ENCODE results near the gene SLC28A1. TPM values are rescaled to one million over a fixed set of nuclear protein-coding genes. Genes with fewer than 3 reads are reported as not detected.

The SLC28A1 gene
- total and polyA plus RNA-seq, 2 of the 4 experiments (the other 2 are of a cell fraction): not detected

GRCh38 chr15:84880007-84880406, 4.5 kb upstream of the SLC28A1 start:
- H3K27ac ChIP-seq (ENCODE audit: insufficient read depth, low read length): no peak overlapping the region
- H3K27me3 ChIP-seq (ENCODE audit: control insufficient read depth, insufficient read depth, low read length): peaks cover 26% of the 10 kb centered on the region
- no peaks in the 10 kb centered on the region for H3K4me1 ChIP-seq (ENCODE audit: control insufficient read depth, insufficient read depth, low read length)
- no peak overlapping the region for H3K18ac ChIP-seq (ENCODE audit: low read depth, low read length)
- no peak overlapping the region for H4K91ac ChIP-seq (ENCODE audit: insufficient read depth, low read depth, low read length)
- intact Hi-C loops (cut with micrococcal nuclease): no loop called here
- no peak overlapping the region for H2BK120ac ChIP-seq (ENCODE audit: low read depth, low read length)
- no peak overlapping the region for H2BK5ac ChIP-seq (ENCODE audit: low read depth, low read length, poor library complexity, severe bottlenecking)
- H4K8ac ChIP-seq (ENCODE audit: low read depth in 2 of 2, low read length in 2 of 2): no peak overlapping the region
- no TSS peak for BruUV-seq (replicated peaks)
- ATAC-seq (ENCODE audit: low read depth) (no peak), DNase-seq (no peak)
- no peak overlapping the region for H3K23ac ChIP-seq (ENCODE audit: low read depth, low read length)
- no peaks in the 10 kb centered on the region for H3K79me1 ChIP-seq (ENCODE audit: low read depth in 1 of 2, low read length in 2 of 2)
- H3K9me1 ChIP-seq (ENCODE audit: insufficient read depth, low read length): no peaks in the 10 kb centered on the region
- no peak overlapping the region for H3K14ac ChIP-seq (replicated peaks; ENCODE audit: low read depth, low read length)
- POLR2A ChIA-PET (ENCODE audit: unreplicated experiment): no interaction called here
- H4K20me1 ChIP-seq (ENCODE audit: insufficient read depth, low read length): no peaks in the 10 kb centered on the region
- no peaks in the 10 kb centered on the region for H3K36me3 ChIP-seq (ENCODE audit: control insufficient read depth, insufficient read depth, low read length)
- in situ Hi-C loops (cut with MboI; ENCODE audit: low sequenced_read_pairs): no loop called here
- no CpG with 5 or more reads among the region's 3 CpGs for WGBS, 2 experiments (ENCODE audit: extremely low coverage in 2 of 2, insufficient read length in 1 of 2)
- CTCF ChIA-PET: no interaction called here
- H2BK15ac ChIP-seq (ENCODE audit: low read depth, low read length): no peak overlapping the region
- dilution Hi-C loops (cut with HindIII; ENCODE audit: low sequenced_read_pairs, unreplicated experiment): no loop called here
- H3K56ac ChIP-seq (ENCODE audit: extremely low read depth, insufficient read depth, low read length): no peak overlapping the region
- no peak overlapping the region for H3K4me3 ChIP-seq (ENCODE audit: insufficient read depth, low read depth, low read length)
- no peak overlapping the region for H3K9ac ChIP-seq (ENCODE audit: low read depth, low read length)
- no peak overlapping the region for H3K4me2 ChIP-seq (ENCODE audit: low read depth, low read length)
- TF ChIP-seq POLR2A (IDR thresholded peaks at IDR 0.05; ENCODE audit: low read depth, low read length) (no peak), SMC3 (IDR thresholded peaks at IDR 0.05; ENCODE audit: low read depth, low read length) (no peak), MXI1 (IDR thresholded peaks at IDR 0.05; ENCODE audit: borderline replicate concordance, low read depth, low read length) (no peak), CHD1 (IDR thresholded peaks at IDR 0.05; ENCODE audit: low read depth, low read length) (no peak), RFX5 (IDR thresholded peaks at IDR 0.05; ENCODE audit: low read depth, low read length) (no peak), ELK1 (IDR thresholded peaks at IDR 0.05; ENCODE audit: borderline replicate concordance, low read depth, low read length) (no peak), CEBPB (IDR thresholded peaks at IDR 0.05; ENCODE audit: low read depth, low read length) (no peak), RCOR1 (IDR thresholded peaks at IDR 0.05; ENCODE audit: insufficient replicate concordance, low read length) (no peak), NFE2L2 (IDR thresholded peaks at IDR 0.05; ENCODE audit: low read depth, low read length) (no peak), CTCF (conservative IDR thresholded peaks at IDR 0.05; ENCODE audit: low read depth, low read length) (no peak), RAD21 (IDR thresholded peaks at IDR 0.05; ENCODE audit: low read length) (no peak), MAZ (IDR thresholded peaks at IDR 0.05; ENCODE audit: borderline replicate concordance, low read depth, low read length) (no peak), MAFK (IDR thresholded peaks at IDR 0.05; ENCODE audit: low read depth, low read length) (no peak), FOS (IDR thresholded peaks at IDR 0.05; ENCODE audit: low read depth, low read length) (no peak), BHLHE40 (IDR thresholded peaks at IDR 0.05; ENCODE audit: low read depth, low read length) (no peak), USF2 (IDR thresholded peaks at IDR 0.05; ENCODE audit: low read depth, low read length) (no peak)
- no peak overlapping the region for H2AK9ac ChIP-seq (replicated peaks; ENCODE audit: low read depth, low read length, poor library complexity)
- no peak overlapping the region for H4K5ac ChIP-seq (ENCODE audit: low read depth, low read length)
- H2AFZ ChIP-seq (replicated peaks; ENCODE audit: low read length, poor library complexity): no peak overlapping the region
- no peak overlapping the region for H2BK20ac ChIP-seq (ENCODE audit: low read depth, low read length)
- no peak overlapping the region for H2AK5ac ChIP-seq (ENCODE audit: low read depth, low read length)
- no peaks in the 10 kb centered on the region for H3K9me3 ChIP-seq (ENCODE audit: control insufficient read depth, insufficient read depth, low read length)
- H3K4ac ChIP-seq (ENCODE audit: low read depth, low read length): no peak overlapping the region
